OCI-LY3 (cell line): ENCODE measurements around the gene HIVEP3.

Experiments
- H2AFZ ChIP-seq: fragments of 200-600, 300-600 bp; shearing (Covaris generic); 2 replicates; pipeline ENCODE4 v1.6.0; 2014; ENCODE audit warnings: antibody characterized with exemption, low read depth, low read length
- H3K27ac ChIP-seq: fragments of 200-600, 300-600 bp; sonication (generic); 2 replicates; pipeline ENCODE4 v1.5.1; 2014; ENCODE audit warnings: mild to moderate bottlenecking, low read length, moderate library complexity, mixed read lengths
- H3K27me3 ChIP-seq: fragments of 200-600, 300-600 bp; sonication (generic); 2 replicates; pipeline ENCODE4 v1.6.1; 2014; ENCODE audit warnings: low read depth, low read length, mixed read lengths
- H3K36me3 ChIP-seq: fragments of 200-600, 300-600 bp; sonication (generic); replicated peaks from 2 replicates; pipeline ENCODE3; 2014; ENCODE audit warnings: low read depth, low read length, mixed read lengths
- H3K4me1 ChIP-seq: fragments of 300-600, 200-600 bp; sonication (generic); 2 replicates; pipeline ENCODE4 v1.6.1; 2014; ENCODE audit warnings: low read length, mixed read lengths
- H3K4me2 ChIP-seq: fragments of 200-600, 300-600 bp; sonication (generic); 2 replicates; pipeline ENCODE4 v1.6.1; 2014; ENCODE audit warnings: low read length, mixed read lengths
- H3K4me3 ChIP-seq: fragments of 300-600, 200-600 bp; sonication (generic); 2 replicates; pipeline ENCODE4 v1.5.1; 2014; ENCODE audit warnings: antibody characterized with exemption, mild to moderate bottlenecking, low read length, moderate library complexity
- H3K79me2 ChIP-seq: fragments of 300-600, 200-600 bp; shearing (Covaris generic); 2 replicates; pipeline ENCODE4 v1.6.1; 2014; ENCODE audit warnings: mild to moderate bottlenecking, low read length, mixed read lengths
- H3K9ac ChIP-seq: fragments of 300-600, 200-600 bp; shearing (Covaris generic); 2 replicates; pipeline ENCODE4 v1.6.0; 2014; ENCODE audit warnings: mild to moderate bottlenecking, low read length, moderate library complexity
- H3K9me3 ChIP-seq: fragments of 200-600, 300-600 bp; shearing (Covaris generic); 2 replicates; pipeline ENCODE4 v1.6.1; 2014; ENCODE audit warnings: low read length, mixed read lengths; ENCODE audit not compliant: insufficient read depth
- H4K20me1 ChIP-seq: fragments of 200-600, 300-600 bp; sonication (generic); 2 replicates; pipeline ENCODE4 v1.6.1; 2016; ENCODE audit warnings: low read length, mixed read lengths; ENCODE audit not compliant: insufficient read depth
- EZH2phosphoT487 ChIP-seq: fragments of 200-600 bp; shearing (Covaris generic); IDR thresholded peaks from 2 replicates; pipeline ENCODE4 v1.6.1; 2018; ENCODE audit warnings: antibody characterized with exemption, mixed run types, low read depth
- TF ChIP-seq, protein P1 (sequence below): fragments of 200-600, 300-600 bp; sonication (generic); IDR thresholded peaks from 2 replicates; pipeline ENCODE4 v1.5.1; 2014; ENCODE audit warnings: antibody characterized with exemption, low read length, low read depth

Gene HIVEP3

DNA sequence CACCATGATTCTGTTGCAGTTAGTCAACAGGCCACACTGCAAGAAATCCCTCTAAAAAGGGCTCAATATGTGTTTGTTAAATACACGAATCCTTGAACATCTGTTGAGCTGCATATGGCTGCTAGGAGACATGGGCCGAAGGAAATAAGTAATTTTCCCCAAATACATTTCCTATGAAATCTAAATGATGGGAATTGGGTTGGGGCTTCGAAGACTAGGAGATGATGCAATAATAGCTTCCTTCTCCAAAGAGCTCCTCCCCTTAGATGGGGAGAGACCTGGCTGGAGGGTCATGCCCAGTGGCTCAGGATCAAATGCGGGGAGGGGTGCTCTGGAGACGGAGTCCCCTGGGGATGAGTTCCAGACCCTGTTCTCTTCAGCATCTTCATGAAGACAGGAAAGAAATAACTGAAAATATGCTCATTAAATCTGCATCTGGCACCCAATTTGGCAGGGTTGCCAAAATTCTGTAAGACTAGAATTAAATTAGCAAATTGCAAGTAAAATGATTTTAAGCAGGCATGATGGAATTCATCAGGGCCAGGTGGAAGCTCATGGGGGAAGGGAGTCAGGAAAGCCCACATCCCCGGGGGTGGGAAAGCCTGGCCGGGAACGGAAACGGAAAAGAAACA lies 269.2 kb downstream of the HIVEP3 start:
- peaks cover 30% of the 10 kb centered on the region for H3K4me1 ChIP-seq
- TF ChIP-seq EZH2phosphoT487: no peak
- TF ChIP-seq, protein P1, sequence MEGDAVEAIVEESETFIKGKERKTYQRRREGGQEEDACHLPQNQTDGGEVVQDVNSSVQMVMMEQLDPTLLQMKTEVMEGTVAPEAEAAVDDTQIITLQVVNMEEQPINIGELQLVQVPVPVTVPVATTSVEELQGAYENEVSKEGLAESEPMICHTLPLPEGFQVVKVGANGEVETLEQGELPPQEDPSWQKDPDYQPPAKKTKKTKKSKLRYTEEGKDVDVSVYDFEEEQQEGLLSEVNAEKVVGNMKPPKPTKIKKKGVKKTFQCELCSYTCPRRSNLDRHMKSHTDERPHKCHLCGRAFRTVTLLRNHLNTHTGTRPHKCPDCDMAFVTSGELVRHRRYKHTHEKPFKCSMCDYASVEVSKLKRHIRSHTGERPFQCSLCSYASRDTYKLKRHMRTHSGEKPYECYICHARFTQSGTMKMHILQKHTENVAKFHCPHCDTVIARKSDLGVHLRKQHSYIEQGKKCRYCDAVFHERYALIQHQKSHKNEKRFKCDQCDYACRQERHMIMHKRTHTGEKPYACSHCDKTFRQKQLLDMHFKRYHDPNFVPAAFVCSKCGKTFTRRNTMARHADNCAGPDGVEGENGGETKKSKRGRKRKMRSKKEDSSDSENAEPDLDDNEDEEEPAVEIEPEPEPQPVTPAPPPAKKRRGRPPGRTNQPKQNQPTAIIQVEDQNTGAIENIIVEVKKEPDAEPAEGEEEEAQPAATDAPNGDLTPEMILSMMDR: no peak
- no peak overlapping the region for H3K4me3 ChIP-seq
- H3K79me2 ChIP-seq: peaks cover 100% of the 10 kb centered on the region
- H3K9me3 ChIP-seq: no peaks in the 10 kb centered on the region
- H3K27ac ChIP-seq: no peak overlapping the region
- H3K9ac ChIP-seq: no peak overlapping the region
- no peaks in the 10 kb centered on the region for H3K27me3 ChIP-seq
- H3K36me3 ChIP-seq: peaks cover 24% of the 10 kb centered on the region
- H2AFZ ChIP-seq: no peak overlapping the region
- peaks cover 97% of the 10 kb centered on the region for H4K20me1 ChIP-seq
- no peak overlapping the region for H3K4me2 ChIP-seq

DNA sequence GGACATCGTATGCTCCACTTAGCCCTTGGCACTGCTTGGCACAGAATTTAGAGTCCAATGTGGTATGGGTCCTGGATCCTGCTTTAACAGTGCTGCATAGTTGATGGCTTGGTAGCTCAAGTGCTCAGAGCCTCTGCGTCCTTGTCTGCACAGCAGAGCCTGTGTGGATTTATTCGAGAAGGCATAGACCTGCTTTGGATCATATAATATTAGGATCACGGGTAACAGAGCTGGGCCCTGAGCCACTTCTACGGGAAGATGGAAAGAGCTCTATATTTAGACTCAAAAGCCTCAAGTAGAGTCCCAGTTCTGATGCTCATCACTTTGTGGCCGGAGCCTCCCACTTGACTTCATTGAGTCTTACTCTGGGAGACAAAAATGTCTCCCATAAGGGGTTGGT lies 269.9 kb downstream of the HIVEP3 start:
- no peak for TF ChIP-seq EZH2phosphoT487
- TF ChIP-seq, protein P1: no peak
- Histone ChIP-seq H3K4me1 (peaks cover 24% of the 10 kb centered on the region), H3K27me3 (no peaks in the 10 kb centered on the region), H4K20me1 (peaks cover 97% of the 10 kb centered on the region), H3K9me3 (no peaks in the 10 kb centered on the region), H3K4me2 (no peak overlapping the region), H3K36me3 (peaks cover 24% of the 10 kb centered on the region), H3K27ac (no peak overlapping the region), H3K9ac (no peak overlapping the region), H3K4me3 (no peak overlapping the region), H2AFZ (no peak overlapping the region), H3K79me2 (peaks cover 100% of the 10 kb centered on the region)

DNA sequence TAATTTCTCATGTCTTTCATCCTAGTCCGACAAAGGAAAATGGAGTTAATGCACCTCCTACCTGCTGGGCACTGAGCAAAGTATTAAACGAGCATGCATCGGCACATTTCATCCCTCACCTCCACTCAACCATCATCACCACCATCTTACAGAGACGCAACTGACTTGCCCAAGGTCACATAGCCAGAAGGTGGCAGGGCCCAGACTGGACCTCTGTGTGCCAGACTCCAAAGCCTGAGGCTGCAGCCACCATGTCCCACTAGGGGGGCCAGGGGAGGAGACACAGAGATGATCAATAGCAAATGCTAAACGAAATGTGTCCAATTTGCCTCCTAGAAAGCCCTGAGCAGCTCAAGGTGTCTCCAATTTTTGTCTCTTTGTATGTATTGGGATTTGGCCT lies 270.5 kb downstream of the HIVEP3 start:
- Histone ChIP-seq H3K4me2 (no peak overlapping the region), H3K27ac (no peak overlapping the region), H3K9me3 (no peaks in the 10 kb centered on the region), H3K27me3 (no peaks in the 10 kb centered on the region), H2AFZ (no peak overlapping the region), H3K4me3 (no peak overlapping the region), H3K9ac (no peak overlapping the region), H3K4me1 (peaks cover 19% of the 10 kb centered on the region), H4K20me1 (peaks cover 97% of the 10 kb centered on the region), H3K79me2 (peaks cover 100% of the 10 kb centered on the region), H3K36me3 (peaks cover 24% of the 10 kb centered on the region)
- TF ChIP-seq, protein P1: no peak
- no peak for TF ChIP-seq EZH2phosphoT487

GRCh38 chr1:41647221-41648135 lies 271.2 kb downstream of the HIVEP3 start:
- no peaks in the 10 kb centered on the region for H3K27me3 ChIP-seq
- peaks cover 99% of the 10 kb centered on the region for H4K20me1 ChIP-seq
- TF ChIP-seq, protein P1: no peak
- no peak for TF ChIP-seq EZH2phosphoT487
- peaks cover 100% of the 10 kb centered on the region for H3K79me2 ChIP-seq
- no peak overlapping the region for H3K4me2 ChIP-seq
- H3K36me3 ChIP-seq: peaks cover 24% of the 10 kb centered on the region
- no peak overlapping the region for H3K4me3 ChIP-seq
- H3K27ac ChIP-seq: no peak overlapping the region; the same call in 1 of the 2 replicates
- no peak overlapping the region for H2AFZ ChIP-seq
- no peaks in the 10 kb centered on the region for H3K9me3 ChIP-seq
- H3K9ac ChIP-seq: no peak overlapping the region
- peaks cover 20% of the 10 kb centered on the region for H3K4me1 ChIP-seq
